Esophagus muscularis mucosa (tissue), 4 donors: ENCODE data around the gene CCDC51. TPM values are rescaled to one million over a fixed set of nuclear protein-coding genes. Genes with fewer than 3 reads are reported as not detected.

Experiments
- total RNA-seq, 4 donors: library from RNA; depleted of rRNA; stranded (reverse); fragments of >200 nt; gene quantifications; one replicate each; pipeline versions ENCODE4 v1.1.0 to v1.2.1, GENCODE V29; 2016

The CCDC51 gene
- total RNA-seq, 4 donors from 2014 or later, result 15.6 to 26.6 (median 23.0) TPM

Other genes starting within 250 kb of the CCDC51 start
- gene CAMP, start 216.6 kb downstream of the CCDC51 start, total RNA-seq, result under 1 TPM in 2 of 4 donors, not detected in 2; 0.65 to 0.83 TPM
- gene ZNF589, start 199.0 kb downstream of the CCDC51 start, total RNA-seq, result 1 to 10 TPM; 5.4 to 9.3 (median 7.2) TPM
- 10 to 100 TPM; 16.2 to 29.7 (median 24.3) TPM for gene NME6, start 138.8 kb downstream of the CCDC51 start, total RNA-seq
- gene SPINK8, start 106.5 kb downstream of the CCDC51 start, total RNA-seq, result not detected
- gene FBXW12, start 67.9 kb downstream of the CCDC51 start, total RNA-seq, result under 1 TPM in 1 of 4 donors, not detected in 3; 0.65 TPM
- 100 to 1,000 TPM; 120 to 200 (median 152) TPM for gene PLXNB1, start 10.0 kb downstream of the CCDC51 start, total RNA-seq
- gene TMA7, start 138 bp upstream of the CCDC51 start, total RNA-seq, result 100 to 1,000 TPM; 167 to 270 (median 205) TPM
- gene ATRIP, start 6.6 kb upstream of the CCDC51 start, total RNA-seq, result 1 to 10 TPM; 4.2 to 8.5 (median 5.3) TPM
- 100 to 1,000 TPM; 101 to 158 (median 148) TPM for gene SHISA5, start 64.1 kb upstream of the CCDC51 start, total RNA-seq
- 1 to 10 TPM; 1.8 to 2.9 (median 1.9) TPM for gene PFKFB4, start 116.7 kb upstream of the CCDC51 start, total RNA-seq
- gene UCN2, start 123.7 kb upstream of the CCDC51 start, total RNA-seq, result not detected
- 1 to 10 TPM; 1.2 to 2.9 (median 2.1) TPM for gene COL7A1, start 155.2 kb upstream of the CCDC51 start, total RNA-seq
- 100 to 1,000 TPM; 265 to 340 (median 295) TPM for gene UQCRC1, start 169.5 kb upstream of the CCDC51 start, total RNA-seq
- gene TMEM89, start 181.7 kb upstream of the CCDC51 start, total RNA-seq, result not detected
- gene SLC26A6, start 195.3 kb upstream of the CCDC51 start, total RNA-seq, result 10 to 100 TPM in 2 of 4 donors, 1 to 10 TPM in 2; 6.1 to 11.7 (median 8.8) TPM
- gene CELSR3, start 222.8 kb upstream of the CCDC51 start, total RNA-seq, result 1 to 10 TPM in 1 of 4 donors, under 1 TPM in 3; 0.33 to 1.3 (median 0.63) TPM
- 10 to 100 TPM; 18.9 to 34.7 (median 29.1) TPM for gene NCKIPSD, start 245.8 kb upstream of the CCDC51 start, total RNA-seq